ENCODE data around the gene SCIN. TPM values are rescaled to one million over a fixed set of nuclear protein-coding genes. Genes with fewer than 3 reads are reported as not detected.

SCIN gene
- total RNA-seq, 1 donor: 2.3 TPM

DNA sequence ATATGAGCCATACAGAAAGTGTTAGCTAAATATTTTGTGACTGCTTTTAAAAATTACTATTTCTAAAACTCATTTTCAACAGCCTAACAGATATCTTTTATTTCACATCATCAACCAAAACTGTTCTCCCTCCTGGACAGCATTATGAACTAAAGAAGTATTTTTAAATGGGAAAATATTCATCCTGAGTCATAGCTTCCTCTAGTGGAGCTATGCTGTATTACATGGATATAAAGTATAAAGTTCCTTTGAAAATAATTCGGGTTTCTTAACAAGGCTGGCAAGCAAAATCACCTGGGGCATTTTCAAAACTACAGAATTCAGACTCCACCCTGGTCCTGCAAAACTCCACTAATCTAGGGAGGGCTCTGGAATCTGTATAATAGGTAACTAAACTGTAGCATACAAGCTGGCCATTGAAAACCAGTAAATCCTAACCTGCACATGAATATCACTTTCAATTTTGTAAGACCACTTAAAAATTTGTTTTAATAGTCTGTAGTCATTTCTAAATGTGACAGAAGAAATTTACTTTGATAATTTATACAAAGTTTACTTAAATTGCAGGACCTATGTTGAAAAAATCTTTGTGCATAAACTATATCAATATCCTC is 53.5 kb downstream of the SCIN start:
- H3K4me3 ChIP-seq (ENCODE audit: low read depth, low read length): no peak overlapping the region
- peak; percentile 81 for TF ChIP-seq CTCF (IDR thresholded peaks at IDR 0.05; ENCODE audit: insufficient read depth, low read length)
- peak; percentile 49 for DNase-seq (ENCODE audit: low read depth)

DNA sequence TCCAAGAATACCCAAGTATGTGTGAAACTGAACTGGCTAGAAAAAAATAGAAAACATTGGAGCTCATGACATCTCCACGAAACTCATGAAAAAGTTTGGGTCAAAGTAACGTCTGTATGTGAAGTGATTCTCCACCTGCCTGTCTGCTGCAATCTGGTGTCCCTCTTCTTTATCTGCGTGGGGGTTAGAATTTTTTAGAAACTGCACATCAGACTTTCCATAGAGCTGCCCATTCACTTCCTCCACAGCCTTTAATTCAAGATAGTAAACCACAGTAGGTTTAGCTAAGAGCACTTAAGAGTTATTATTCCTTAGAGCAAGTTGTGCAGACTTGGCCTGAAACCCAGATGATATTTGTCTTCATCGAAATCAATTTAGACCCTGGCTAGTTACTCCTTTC is 55.3 kb downstream of the SCIN start:
- H3K4me3 ChIP-seq (ENCODE audit: low read depth, low read length): no peak overlapping the region
- no peak for TF ChIP-seq CTCF (IDR thresholded peaks at IDR 0.05; ENCODE audit: insufficient read depth, low read length)
- DNase-seq (ENCODE audit: low read depth): no peak

DNA sequence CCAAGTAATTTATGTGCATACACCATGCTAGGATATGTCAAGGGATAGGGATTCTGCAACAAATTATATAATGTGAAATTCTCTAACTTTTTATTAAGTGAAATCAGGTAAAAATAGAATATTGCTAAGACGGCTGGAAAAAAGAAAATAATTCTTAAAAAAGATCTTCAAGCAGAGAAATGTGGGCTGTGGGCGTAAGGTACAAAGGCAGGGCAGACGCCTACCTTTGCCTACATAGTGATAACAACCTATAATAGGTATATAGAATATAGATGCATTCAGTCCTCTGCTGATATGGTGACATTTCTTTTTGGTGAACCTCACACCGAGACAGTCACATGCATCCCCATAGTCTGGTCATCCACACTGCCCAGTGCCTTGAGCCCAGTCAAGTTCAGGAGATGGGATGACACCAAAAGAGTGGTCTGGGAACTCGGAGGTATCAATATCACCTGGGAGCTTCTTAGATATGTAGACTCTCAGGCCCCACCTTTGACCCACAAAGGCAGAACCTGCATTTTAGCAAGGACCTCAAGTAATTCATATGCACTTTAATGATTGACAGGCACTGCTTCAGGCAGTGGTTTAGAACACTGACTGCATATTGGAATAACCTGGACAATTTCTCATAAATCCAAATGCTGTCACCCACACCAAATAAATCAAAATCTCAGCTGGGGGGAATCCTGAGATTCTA is 59.4 kb downstream of the SCIN start:
- no peak for TF ChIP-seq CTCF (IDR thresholded peaks at IDR 0.05; ENCODE audit: insufficient read depth, low read length)
- no peak for DNase-seq (ENCODE audit: low read depth)
- no peak overlapping the region for H3K4me3 ChIP-seq (ENCODE audit: low read depth, low read length)

DNA sequence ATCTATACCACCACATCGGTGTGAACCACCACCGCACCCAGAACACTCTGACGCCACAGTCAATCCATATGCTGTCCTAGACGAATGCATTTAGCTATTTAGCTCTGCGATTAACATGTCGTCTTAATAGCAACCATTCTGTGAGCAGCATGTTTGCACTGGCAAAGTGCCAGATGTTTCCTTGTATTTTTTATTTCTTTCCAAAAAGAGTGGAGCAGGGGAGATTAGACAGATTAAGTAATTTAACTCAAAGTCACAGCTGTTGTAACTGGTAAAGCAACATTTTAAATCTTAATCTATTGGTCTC is 59.9 kb downstream of the SCIN start:
- no peak for DNase-seq (ENCODE audit: low read depth)
- TF ChIP-seq CTCF (IDR thresholded peaks at IDR 0.05; ENCODE audit: insufficient read depth, low read length): no peak
- H3K4me3 ChIP-seq (ENCODE audit: low read depth, low read length): no peak overlapping the region

DNA sequence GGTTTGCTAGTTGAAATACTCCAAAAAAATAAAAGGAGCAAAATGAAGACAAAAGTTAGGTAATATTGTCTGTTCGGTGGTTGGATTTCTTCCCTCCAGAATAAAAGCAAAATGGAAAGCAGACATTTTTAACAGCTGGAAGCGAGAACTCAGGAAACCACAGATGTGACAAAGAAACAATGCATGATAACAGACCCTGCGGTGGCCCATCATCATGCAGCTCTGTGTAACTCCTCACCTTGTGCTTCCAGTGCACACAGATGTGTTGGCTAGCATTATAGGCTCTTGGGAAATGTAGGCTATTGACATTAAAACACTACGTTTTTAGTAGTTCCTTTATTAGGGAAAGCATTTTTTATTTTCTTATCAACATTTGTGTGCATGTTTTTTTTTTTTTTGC is 63.1 kb downstream of the SCIN start:
- H3K4me3 ChIP-seq (ENCODE audit: low read depth, low read length): no peak overlapping the region
- TF ChIP-seq CTCF (IDR thresholded peaks at IDR 0.05; ENCODE audit: insufficient read depth, low read length): no peak
- no peak for DNase-seq (ENCODE audit: low read depth)

DNA sequence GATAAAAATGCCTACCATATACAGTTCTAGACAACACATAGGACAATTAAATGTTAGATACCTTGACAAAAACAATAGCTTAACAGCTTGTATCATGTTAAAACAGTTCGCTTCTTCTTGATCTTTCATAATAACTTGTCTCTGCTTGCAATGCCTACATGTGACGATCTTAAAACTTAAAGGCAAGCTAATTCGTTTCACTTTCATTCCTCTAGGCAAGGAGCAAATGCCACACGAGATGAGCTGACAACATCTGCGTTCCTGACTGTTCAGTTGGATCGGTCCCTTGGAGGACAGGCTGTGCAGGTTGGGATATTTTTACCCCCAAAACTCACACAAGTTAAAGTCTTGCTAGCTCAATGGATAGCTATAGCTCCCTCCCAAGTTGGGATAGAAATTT is 65.3 kb downstream of the SCIN start:
- H3K4me3 ChIP-seq (ENCODE audit: low read depth, low read length): no peak overlapping the region
- TF ChIP-seq CTCF (IDR thresholded peaks at IDR 0.05; ENCODE audit: insufficient read depth, low read length): no peak
- no peak for DNase-seq (ENCODE audit: low read depth)

DNA sequence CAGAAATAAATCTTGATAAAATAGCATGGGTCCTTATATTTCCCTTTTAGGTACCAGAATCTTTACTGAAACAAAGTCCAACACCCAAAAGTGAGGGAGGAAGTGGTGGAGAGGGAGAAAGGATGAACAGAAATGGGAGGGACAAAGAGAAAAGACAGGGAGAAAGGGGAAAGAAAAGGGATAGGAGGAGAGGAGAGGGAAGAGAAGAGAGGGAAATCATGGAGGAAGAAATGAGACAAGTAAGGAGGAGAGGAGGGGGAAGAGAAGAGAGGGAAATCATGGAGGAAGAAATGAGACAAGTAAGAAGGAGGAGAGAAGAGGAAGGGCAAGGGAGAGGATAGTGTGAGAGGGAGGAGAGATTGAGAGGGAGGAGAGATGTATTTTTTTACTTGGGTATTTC is 66.8 kb downstream of the SCIN start:
- no peak for DNase-seq (ENCODE audit: low read depth)
- no peak overlapping the region for H3K4me3 ChIP-seq (ENCODE audit: low read depth, low read length)
- no peak for TF ChIP-seq CTCF (IDR thresholded peaks at IDR 0.05; ENCODE audit: insufficient read depth, low read length)
